WTC11 (cell line): Measurements from ENCODE around the gene ANKZF1. TPM values are rescaled to one million over a fixed set of nuclear protein-coding genes. Genes with fewer than 3 reads are reported as not detected.

Experiments used
- ATAC-seq: fragments of 200-7000 bp; cut with Tn5 transposase; 2 replicates; pipeline ENCODE4 v1.10.0; 2021; ENCODE audit warnings: mild to moderate bottlenecking, moderate library complexity
- CTCF ChIA-PET: fragments of 300-600 bp; sonication (Branson Sonifier 250); formaldehyde crosslinking; loops from one replicate; lab custom pipeline; 2021; ENCODE audit warnings: antibody characterized with exemption; lab: Charles Lee
- POLR2A ChIA-PET: fragments of 350-600 bp; sonication (Branson Sonifier 250); formaldehyde crosslinking; loops from one replicate; lab custom pipeline; 2021; ENCODE audit warnings: antibody characterized with exemption; lab: Charles Lee
- DNase-seq: peaks from one replicate; pipeline ENCODE4 v3.0.0; 2021; ENCODE audit warnings: low spot score
- H3K27ac Mint-ChIP-seq: 2 replicates; pipeline ENCODE4 v1.8.0; 2021; ENCODE audit warnings: mixed read lengths
- H3K27me3 Mint-ChIP-seq: 2 replicates; pipeline ENCODE4 v1.8.0; 2021; ENCODE audit warnings: low read depth, mild to moderate bottlenecking, moderate library complexity, mixed read lengths
- H3K36me3 Mint-ChIP-seq: 2 replicates; pipeline ENCODE4 v1.8.0; 2021; ENCODE audit warnings: mixed read lengths
- H3K4me1 Mint-ChIP-seq: 2 replicates; pipeline ENCODE4 v1.8.0; 2022; ENCODE audit warnings: mixed read lengths
- H3K4me3 Mint-ChIP-seq: 2 replicates; pipeline ENCODE4 v1.8.0; 2021; ENCODE audit warnings: mild to moderate bottlenecking, moderate library complexity, mixed read lengths
- H3K9me3 Mint-ChIP-seq: 2 replicates; pipeline ENCODE4 v1.8.0; 2021; ENCODE audit warnings: mixed read lengths
- CREB1 ChIP-seq: sonication (generic); formaldehyde crosslinking; IDR thresholded peaks from 2 replicates; pipeline ENCODE4 v1.8.0; 2023; ENCODE audit warnings: mild to moderate bottlenecking, missing genetic modification reagents
- ETV6 ChIP-seq: sonication (generic); formaldehyde crosslinking; IDR thresholded peaks from 2 replicates; pipeline ENCODE4 v1.8.1; 2022; ENCODE audit warnings: mild to moderate bottlenecking, missing genetic modification reagents
- FOXP1 ChIP-seq: sonication (generic); formaldehyde crosslinking; IDR thresholded peaks from 2 replicates; pipeline ENCODE4 v1.8.0; 2022; ENCODE audit warnings: missing genetic modification reagents, mild to moderate bottlenecking, moderate library complexity, borderline replicate concordance
- KAT7 ChIP-seq: sonication (generic); formaldehyde crosslinking; IDR thresholded peaks from 2 replicates; pipeline ENCODE4 v1.8.1; 2023; ENCODE audit warnings: missing genetic modification reagents, mild to moderate bottlenecking, borderline replicate concordance
- NR1H2 ChIP-seq: sonication (generic); formaldehyde crosslinking; IDR thresholded peaks from 2 replicates; pipeline ENCODE4 v1.9.0; 2021; ENCODE audit warnings: mild to moderate bottlenecking, moderate library complexity, missing genetic modification reagents
- NR2C2 ChIP-seq: sonication (generic); formaldehyde crosslinking; IDR thresholded peaks from 2 replicates; pipeline ENCODE4 v1.8.0; 2022; ENCODE audit warnings: mild to moderate bottlenecking, missing genetic modification reagents
- RORB ChIP-seq: fragments of 250-450 bp; sonication (Bioruptor Pico); IDR thresholded peaks from 2 replicates; pipeline ENCODE4 v1.9.0; 2021; ENCODE audit warnings: mild to moderate bottlenecking
- SP1 ChIP-seq: sonication (generic); formaldehyde crosslinking; conservative IDR thresholded peaks from 2 replicates; pipeline ENCODE4 v1.8.1; 2022; ENCODE audit warnings: missing genetic modification reagents
- TCF7 ChIP-seq: sonication (generic); formaldehyde crosslinking; IDR thresholded peaks from 2 replicates; pipeline ENCODE4 v1.8.0; 2022; ENCODE audit warnings: mild to moderate bottlenecking, low read depth, missing genetic modification reagents, moderate library complexity
- TP53 ChIP-seq: sonication (generic); formaldehyde crosslinking; IDR thresholded peaks from 2 replicates; pipeline ENCODE4 v1.8.1; 2023; ENCODE audit warnings: mild to moderate bottlenecking, missing genetic modification reagents
- ZNF219 ChIP-seq: sonication (generic); formaldehyde crosslinking; IDR thresholded peaks from 2 replicates; pipeline ENCODE4 v1.8.0; 2023; ENCODE audit warnings: missing genetic modification reagents, mild to moderate bottlenecking, borderline replicate concordance
- ZNF232 ChIP-seq: sonication (generic); formaldehyde crosslinking; IDR thresholded peaks from 2 replicates; pipeline ENCODE4 v1.8.0; 2022; ENCODE audit warnings: mild to moderate bottlenecking, missing genetic modification reagents
- ZNF317 ChIP-seq: sonication (generic); formaldehyde crosslinking; IDR thresholded peaks from 2 replicates; pipeline ENCODE4 v1.8.1; 2023; ENCODE audit warnings: low read depth, mild to moderate bottlenecking, moderate library complexity, missing genetic modification reagents, borderline replicate concordance
- total RNA-seq: library from RNA; stranded (reverse); gene quantifications from 3 replicates; pipeline ENCODE4 v1.2.3, GENCODE V29; 2021
- TF ChIP-seq, protein P1 (sequence below): fragments of 250-450 bp; sonication (Bioruptor Pico); IDR thresholded peaks from 2 replicates; pipeline ENCODE4 v1.8.0; 2021; ENCODE audit warnings: mild to moderate bottlenecking
- TF ChIP-seq, protein P2 (sequence below): fragments of 250-450 bp; sonication (Bioruptor Pico); conservative IDR thresholded peaks from 2 replicates; pipeline ENCODE4 v1.9.0; 2021; ENCODE audit warnings: mild to moderate bottlenecking
- TF ChIP-seq, protein P3 (sequence below): sonication (generic); formaldehyde crosslinking; IDR thresholded peaks from 2 replicates; pipeline ENCODE4 v1.8.0; 2023; ENCODE audit warnings: missing genetic modification reagents, mild to moderate bottlenecking, borderline replicate concordance

ANKZF1 gene
- total RNA-seq, 1 experiment from 2014 or later: 70.4 TPM

DNA sequence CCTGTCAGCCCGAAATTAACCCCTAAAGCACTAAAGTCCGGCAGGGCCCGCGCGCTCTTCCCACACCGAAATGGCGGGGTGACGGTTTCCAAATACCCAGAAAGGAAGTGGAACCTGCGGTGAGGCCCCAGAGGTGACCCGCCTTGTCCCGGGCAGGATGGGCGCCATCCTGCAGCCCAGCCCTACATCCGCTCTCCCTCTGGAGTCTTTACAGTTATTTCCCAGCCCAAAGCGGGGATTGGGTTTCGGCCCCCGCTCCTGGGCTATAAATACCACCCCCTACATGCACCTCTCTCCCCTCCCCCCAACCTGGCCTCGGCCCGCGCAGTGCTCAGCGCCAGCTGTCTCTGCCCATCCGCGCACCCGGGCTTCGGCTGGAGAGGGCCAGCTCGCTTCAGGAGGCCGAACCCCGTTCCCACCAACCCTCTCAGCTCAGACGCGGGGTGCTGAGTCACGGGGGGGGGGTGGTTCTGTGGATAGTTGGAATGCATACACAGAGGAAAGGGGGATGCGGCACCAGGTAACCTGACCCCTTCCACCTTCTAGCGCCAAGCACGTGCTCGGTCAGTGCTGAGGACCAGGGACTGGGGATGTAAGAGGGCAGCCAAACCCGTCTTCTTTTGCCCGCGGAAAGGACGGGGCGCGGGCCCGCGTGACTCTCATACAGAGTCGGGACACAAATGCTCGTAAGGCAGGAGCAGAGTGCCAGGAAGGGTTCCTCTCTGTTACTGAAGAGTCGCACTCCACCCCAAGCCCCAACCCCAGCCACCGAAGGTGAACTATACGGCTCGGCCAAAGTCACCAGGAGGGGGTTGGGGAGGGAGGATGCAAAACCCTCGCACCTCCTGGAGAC lies 23.5 kb downstream of the ANKZF1 start, which contains the start of gene TUBA4B (continued):
- TF ChIP-seq, protein P1, sequence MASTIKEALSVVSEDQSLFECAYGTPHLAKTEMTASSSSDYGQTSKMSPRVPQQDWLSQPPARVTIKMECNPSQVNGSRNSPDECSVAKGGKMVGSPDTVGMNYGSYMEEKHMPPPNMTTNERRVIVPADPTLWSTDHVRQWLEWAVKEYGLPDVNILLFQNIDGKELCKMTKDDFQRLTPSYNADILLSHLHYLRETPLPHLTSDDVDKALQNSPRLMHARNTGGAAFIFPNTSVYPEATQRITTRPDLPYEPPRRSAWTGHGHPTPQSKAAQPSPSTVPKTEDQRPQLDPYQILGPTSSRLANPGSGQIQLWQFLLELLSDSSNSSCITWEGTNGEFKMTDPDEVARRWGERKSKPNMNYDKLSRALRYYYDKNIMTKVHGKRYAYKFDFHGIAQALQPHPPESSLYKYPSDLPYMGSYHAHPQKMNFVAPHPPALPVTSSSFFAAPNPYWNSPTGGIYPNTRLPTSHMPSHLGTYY (CRISPR knock-in tag): no peak
- TF ChIP-seq NR2C2 (CRISPR knock-in tag): no peak
- TF ChIP-seq FOXP1 (CRISPR knock-in tag): no peak
- TF ChIP-seq TP53 (CRISPR knock-in tag): peak; percentile 19; the same call in 1 of the 2 replicates
- no peak for TF ChIP-seq RORB
- TF ChIP-seq, protein P2, sequence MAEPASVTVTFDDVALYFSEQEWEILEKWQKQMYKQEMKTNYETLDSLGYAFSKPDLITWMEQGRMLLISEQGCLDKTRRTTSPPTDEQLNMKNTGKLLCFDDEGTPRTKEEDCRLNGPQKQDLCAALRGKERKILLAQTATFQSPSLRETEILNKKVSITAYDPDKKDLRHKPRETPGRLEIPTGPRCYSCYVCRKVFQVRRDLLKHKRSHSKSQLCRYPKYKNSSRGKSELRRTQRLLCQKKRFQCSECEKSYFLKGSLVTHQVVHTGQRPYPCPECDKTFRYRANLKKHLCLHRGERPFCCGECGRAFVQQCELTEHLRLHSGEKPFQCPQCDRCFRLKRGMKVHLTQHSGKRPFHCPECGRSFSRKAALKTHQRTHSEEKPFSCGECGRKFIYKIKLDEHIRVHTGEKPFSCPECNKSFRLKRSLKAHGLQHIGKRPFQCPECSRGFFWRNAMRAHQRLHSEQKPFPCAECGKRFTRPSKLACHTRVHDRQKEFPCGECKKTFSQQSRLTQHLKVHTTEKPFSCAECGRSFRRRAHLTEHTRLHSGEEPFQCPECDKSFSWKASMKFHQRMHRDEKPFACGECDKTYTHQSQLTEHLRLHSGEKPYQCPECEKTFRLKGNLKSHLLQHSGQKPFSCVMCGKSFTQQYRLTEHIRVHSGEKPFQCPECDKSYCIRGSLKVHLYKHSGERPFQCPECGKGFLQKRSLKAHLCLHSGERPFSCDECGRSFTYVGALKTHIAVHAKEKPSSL (CRISPR knock-in tag): no peak
- TF ChIP-seq CREB1 (CRISPR knock-in tag): no peak
- TF ChIP-seq, protein P3, sequence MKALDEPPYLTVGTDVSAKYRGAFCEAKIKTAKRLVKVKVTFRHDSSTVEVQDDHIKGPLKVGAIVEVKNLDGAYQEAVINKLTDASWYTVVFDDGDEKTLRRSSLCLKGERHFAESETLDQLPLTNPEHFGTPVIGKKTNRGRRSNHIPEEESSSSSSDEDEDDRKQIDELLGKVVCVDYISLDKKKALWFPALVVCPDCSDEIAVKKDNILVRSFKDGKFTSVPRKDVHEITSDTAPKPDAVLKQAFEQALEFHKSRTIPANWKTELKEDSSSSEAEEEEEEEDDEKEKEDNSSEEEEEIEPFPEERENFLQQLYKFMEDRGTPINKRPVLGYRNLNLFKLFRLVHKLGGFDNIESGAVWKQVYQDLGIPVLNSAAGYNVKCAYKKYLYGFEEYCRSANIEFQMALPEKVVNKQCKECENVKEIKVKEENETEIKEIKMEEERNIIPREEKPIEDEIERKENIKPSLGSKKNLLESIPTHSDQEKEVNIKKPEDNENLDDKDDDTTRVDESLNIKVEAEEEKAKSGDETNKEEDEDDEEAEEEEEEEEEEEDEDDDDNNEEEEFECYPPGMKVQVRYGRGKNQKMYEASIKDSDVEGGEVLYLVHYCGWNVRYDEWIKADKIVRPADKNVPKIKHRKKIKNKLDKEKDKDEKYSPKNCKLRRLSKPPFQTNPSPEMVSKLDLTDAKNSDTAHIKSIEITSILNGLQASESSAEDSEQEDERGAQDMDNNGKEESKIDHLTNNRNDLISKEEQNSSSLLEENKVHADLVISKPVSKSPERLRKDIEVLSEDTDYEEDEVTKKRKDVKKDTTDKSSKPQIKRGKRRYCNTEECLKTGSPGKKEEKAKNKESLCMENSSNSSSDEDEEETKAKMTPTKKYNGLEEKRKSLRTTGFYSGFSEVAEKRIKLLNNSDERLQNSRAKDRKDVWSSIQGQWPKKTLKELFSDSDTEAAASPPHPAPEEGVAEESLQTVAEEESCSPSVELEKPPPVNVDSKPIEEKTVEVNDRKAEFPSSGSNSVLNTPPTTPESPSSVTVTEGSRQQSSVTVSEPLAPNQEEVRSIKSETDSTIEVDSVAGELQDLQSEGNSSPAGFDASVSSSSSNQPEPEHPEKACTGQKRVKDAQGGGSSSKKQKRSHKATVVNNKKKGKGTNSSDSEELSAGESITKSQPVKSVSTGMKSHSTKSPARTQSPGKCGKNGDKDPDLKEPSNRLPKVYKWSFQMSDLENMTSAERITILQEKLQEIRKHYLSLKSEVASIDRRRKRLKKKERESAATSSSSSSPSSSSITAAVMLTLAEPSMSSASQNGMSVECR: 0 out of 2 replicates have a peak, but pooled peaks have one; percentile 60
- TF ChIP-seq TCF7 (CRISPR knock-in tag): no peak
- TF ChIP-seq ZNF317: 0 out of 2 replicates have a peak, but pooled peaks have one; percentile 38
- TF ChIP-seq SP1: 0 out of 2 replicates have a peak, but pooled peaks have one; percentile 41

DNA sequence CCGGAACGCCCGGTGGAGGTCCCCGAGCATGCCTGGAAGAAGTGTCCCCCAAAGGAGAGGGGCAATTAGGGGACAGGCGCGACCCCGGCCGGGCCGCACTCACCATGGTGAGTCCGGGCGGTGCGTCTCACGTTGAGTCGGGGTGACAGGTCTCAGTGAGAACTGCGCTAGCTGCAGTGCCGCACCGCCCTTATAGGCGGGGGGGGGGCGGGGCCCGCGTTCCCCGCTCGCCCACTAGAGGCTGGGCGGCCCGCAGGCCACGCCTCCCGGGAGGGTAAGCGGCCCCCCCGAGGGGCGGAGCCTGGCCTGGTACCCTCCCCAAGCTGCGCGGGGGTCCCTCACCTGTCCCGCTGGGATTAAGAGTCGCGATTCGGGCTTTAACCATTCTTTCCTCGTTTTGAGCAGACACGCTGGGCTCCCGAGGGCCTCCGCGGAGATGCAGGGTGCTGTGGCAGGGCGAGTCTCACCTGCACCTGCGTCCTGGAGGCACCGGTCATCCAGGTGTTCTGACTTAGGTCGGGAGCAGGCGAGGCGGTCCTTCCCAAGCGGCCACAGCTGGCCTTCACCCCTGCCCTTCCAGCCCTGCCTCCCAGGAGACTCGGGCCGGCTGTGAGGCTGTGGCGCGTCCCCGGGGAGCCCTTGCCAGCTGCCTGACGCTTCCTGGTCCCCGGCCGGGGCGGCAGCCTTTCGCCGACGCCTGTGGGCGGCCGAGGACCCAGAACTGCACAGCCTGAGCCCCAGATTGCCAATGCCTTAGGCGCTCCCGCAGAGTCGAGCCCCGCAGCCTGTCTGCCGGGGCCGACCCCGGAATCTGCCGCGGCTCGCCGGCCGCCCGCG lies 24.4 kb downstream of the ANKZF1 start, which contains the start of gene TUBA4A:
Gene TUBA4A (minus strand): TSS at position 166 of the 837 bp plus-strand sequence. CDS start 60 bp downstream, at position 106.
- Mint-ChIP-seq H3K4me3 (peak within 1 kb of the TSS; percentile 79), H3K4me1 (peaks cover 25% of the 10 kb centered on the region), H3K27ac (peak within 1 kb of the TSS; percentile 41; the same call in 1 of the 2 replicates), H3K9me3 (no peaks in the 10 kb centered on the region), H3K27me3 (peaks cover 69% of the 10 kb centered on the region), H3K36me3 (peaks cover 19% of the 10 kb centered on the region; the same call in 1 of the 2 replicates)
- ATAC-seq: peak; percentile 81
- peak; percentile 85 for DNase-seq
- ChIA-PET CTCF (interaction anchor here (0.6 to 4.7 kb wide), 14 partner anchors 9 to 252 kb away, joined by 3 to 33 read pairs (median 4); partner anchors contain the start of genes DNAJB2, DNPEP, GLB1L and STK16), POLR2A (interaction anchor here (0.5 to 2.5 kb wide), 8 partner anchors 9 to 47 kb away, joined by 3 to 15 read pairs (median 8); partner anchors contain the start of genes ABCB6, DNAJB2, GLB1L and STK16)
- TF ChIP-seq, protein P3: no peak
- TF ChIP-seq, protein P2 (CRISPR knock-in tag): no peak
- TF ChIP-seq CREB1 (CRISPR knock-in tag) (no peak), NR1H2 (CRISPR knock-in tag) (no peak), ETV6 (CRISPR knock-in tag) (no peak), ZNF232 (CRISPR knock-in tag) (no peak), ZNF219 (CRISPR knock-in tag) (0 out of 2 replicates have a peak, but pooled peaks have one; percentile 54), KAT7 (no peak)
